HEK293 (cell line): ENCODE results near the gene RAB39A.

Source experiments
- ATF2 ChIP-seq: fragments of 450-650 bp; formaldehyde crosslinking; IDR thresholded peaks from 2 replicates; pipeline ENCODE4 v1.5.1; 2016; ENCODE audit warnings: missing biosample characterization, missing genetic modification characterization, low read depth
- CTCF ChIP-seq: fragments of 450-650 bp; formaldehyde crosslinking; IDR thresholded peaks from 2 replicates; pipeline ENCODE4 v1.5.1; 2016; ENCODE audit warnings: missing biosample characterization, missing genetic modification characterization
- EGR2 ChIP-seq: fragments of 450-650 bp; formaldehyde crosslinking; IDR thresholded peaks from 2 replicates; pipeline ENCODE4 v1.5.1; 2016; ENCODE audit warnings: low read depth, missing biosample characterization, missing genetic modification characterization
- GLIS2 ChIP-seq: fragments of 450-650 bp; formaldehyde crosslinking; IDR thresholded peaks from 2 replicates; pipeline ENCODE4 v1.5.1; 2016; ENCODE audit warnings: missing biosample characterization, missing genetic modification characterization
- KLF16 ChIP-seq: fragments of 450-650 bp; formaldehyde crosslinking; IDR thresholded peaks from 2 replicates; pipeline ENCODE4 v1.5.1; 2017; ENCODE audit warnings: missing biosample characterization, missing genetic modification characterization
- KLF8 ChIP-seq: fragments of 450-650 bp; formaldehyde crosslinking; IDR thresholded peaks from 2 replicates; pipeline ENCODE4 v1.5.1; 2016; ENCODE audit warnings: missing biosample characterization, missing genetic modification characterization
- PBX3 ChIP-seq: sonication (generic); formaldehyde crosslinking; IDR thresholded peaks from 2 replicates; pipeline ENCODE4 v1.8.1; 2022; ENCODE audit warnings: mild to moderate bottlenecking, moderate library complexity, missing genetic modification reagents
- PRDM4 ChIP-seq: fragments of 450-650 bp; formaldehyde crosslinking; IDR thresholded peaks from 2 replicates; pipeline ENCODE4 v1.5.1; 2017; ENCODE audit warnings: missing biosample characterization, missing genetic modification characterization
- ZBTB8A ChIP-seq: fragments of 450-650 bp; formaldehyde crosslinking; IDR thresholded peaks from 2 replicates; pipeline ENCODE4 v1.5.1; 2016; ENCODE audit warnings: missing biosample characterization, missing genetic modification characterization
- ZEB2 ChIP-seq: fragments of 450-650 bp; formaldehyde crosslinking; IDR thresholded peaks from 2 replicates; pipeline ENCODE4 v1.5.1; 2016; ENCODE audit warnings: missing biosample characterization, missing genetic modification characterization
- ZNF121 ChIP-seq: fragments of 450-650 bp; formaldehyde crosslinking; IDR thresholded peaks from 2 replicates; pipeline ENCODE4 v1.5.1; 2016; ENCODE audit warnings: missing biosample characterization, missing genetic modification characterization
- ZNF274 ChIP-seq, 2 experiments: fragments of 200-500 bp in 1 of 2; fragments of 450-650 bp in 1 of 2; sonication (Bioruptor generic) in 1 of 2; formaldehyde crosslinking in 1 of 2; IDR thresholded peaks; 2 replicates each; pipeline versions ENCODE4 v1.5.1 to v1.6.1; 2014 to 2016; ENCODE audit warnings: borderline replicate concordance in 1 of 2, inconsistent platforms in 1 of 2, low read length in 1 of 2, missing biosample characterization in 1 of 2, missing genetic modification characterization in 1 of 2
- ZNF324 ChIP-seq: fragments of 450-650 bp; formaldehyde crosslinking; IDR thresholded peaks from 2 replicates; pipeline ENCODE4 v1.5.1; 2016; ENCODE audit warnings: missing biosample characterization, missing genetic modification characterization
- ZNF398 ChIP-seq: fragments of 450-650 bp; formaldehyde crosslinking; IDR thresholded peaks from 2 replicates; pipeline ENCODE4 v1.5.1; 2017; ENCODE audit warnings: missing biosample characterization, missing genetic modification characterization
- ZNF510 ChIP-seq: fragments of 450-650 bp; formaldehyde crosslinking; IDR thresholded peaks from 2 replicates; pipeline ENCODE4 v1.5.1; 2018; ENCODE audit warnings: mild to moderate bottlenecking, missing genetic modification characterization, missing biosample characterization; ENCODE audit not compliant: insufficient replicate concordance
- ZNF513 ChIP-seq: fragments of 450-650 bp; IDR thresholded peaks from 2 replicates; pipeline ENCODE4 v1.5.1; 2018; ENCODE audit warnings: missing biosample characterization, missing genetic modification characterization
- ZNF639 ChIP-seq: fragments of 450-650 bp; formaldehyde crosslinking; IDR thresholded peaks from 2 replicates; pipeline ENCODE4 v1.5.1; 2016; ENCODE audit warnings: missing biosample characterization, missing genetic modification characterization
- ZNF76 ChIP-seq: fragments of 450-650 bp; formaldehyde crosslinking; IDR thresholded peaks from 2 replicates; pipeline ENCODE4; 2016; ENCODE audit warnings: low read depth, missing biosample characterization, missing genetic modification characterization, borderline replicate concordance
- ZNF843 ChIP-seq: fragments of 450-650 bp; formaldehyde crosslinking; IDR thresholded peaks from 2 replicates; pipeline ENCODE4 v1.5.1; 2016; ENCODE audit warnings: missing biosample characterization, missing genetic modification characterization
- ZSCAN4 ChIP-seq: fragments of 450-650 bp; formaldehyde crosslinking; IDR thresholded peaks from 2 replicates; pipeline ENCODE4 v1.5.1; 2017; ENCODE audit warnings: missing biosample characterization, missing genetic modification characterization

The RAB39A gene

GRCh38 chr11:108008656-108009496 lies 80.6 kb downstream of the RAB39A start, which contains the start of gene CUL5 (continued):
- TF ChIP-seq PBX3 (CRISPR knock-in tag) (peak; percentile 88), KLF8 (peak; percentile 77; the same call in 1 of the 2 replicates), ZNF274 (IDR thresholded peaks at IDR 0.05; ENCODE audit: low read length) (no peak), ZNF274 (tag by site-specific recombination; IDR thresholded peaks at IDR 0.05; ENCODE audit: borderline replicate concordance) (no peak), ZNF398 (tag by site-specific recombination) (no peak), ZNF76 (tag by site-specific recombination) (peak; percentile 65; the same call in 1 of the 2 replicates), ZBTB8A (tag by site-specific recombination) (peak; percentile 72), ZNF639 (tag by site-specific recombination) (peak; percentile 53; the same call in 1 of the 2 replicates), ZNF121 (peak; percentile 53; the same call in 1 of the 2 replicates), ZEB2 (peak; percentile 84), ZSCAN4 (tag by site-specific recombination) (0 out of 2 replicates have a peak, but pooled peaks have one; percentile 28), PRDM4 (peak; percentile 43; the same call in 1 of the 2 replicates), KLF16 (tag by site-specific recombination) (0 out of 2 replicates have a peak, but pooled peaks have one; percentile 29), ZNF510 (tag by site-specific recombination) (no peak), ZNF513 (tag by site-specific recombination) (0 out of 2 replicates have a peak, but pooled peaks have one; percentile 20), EGR2 (tag by site-specific recombination) (peak; percentile 65), ZNF843 (tag by site-specific recombination) (peak; percentile 60), ATF2 (no peak), CTCF (tag by site-specific recombination) (peak; percentile 82), ZNF324 (tag by site-specific recombination) (peak; percentile 92), GLIS2 (tag by site-specific recombination) (peak; percentile 70)
